ENCODE data around the gene MDP1.
A peak's percentile ranks its signal among the peaks of the same experiment; 100 is the strongest.

DNA sequence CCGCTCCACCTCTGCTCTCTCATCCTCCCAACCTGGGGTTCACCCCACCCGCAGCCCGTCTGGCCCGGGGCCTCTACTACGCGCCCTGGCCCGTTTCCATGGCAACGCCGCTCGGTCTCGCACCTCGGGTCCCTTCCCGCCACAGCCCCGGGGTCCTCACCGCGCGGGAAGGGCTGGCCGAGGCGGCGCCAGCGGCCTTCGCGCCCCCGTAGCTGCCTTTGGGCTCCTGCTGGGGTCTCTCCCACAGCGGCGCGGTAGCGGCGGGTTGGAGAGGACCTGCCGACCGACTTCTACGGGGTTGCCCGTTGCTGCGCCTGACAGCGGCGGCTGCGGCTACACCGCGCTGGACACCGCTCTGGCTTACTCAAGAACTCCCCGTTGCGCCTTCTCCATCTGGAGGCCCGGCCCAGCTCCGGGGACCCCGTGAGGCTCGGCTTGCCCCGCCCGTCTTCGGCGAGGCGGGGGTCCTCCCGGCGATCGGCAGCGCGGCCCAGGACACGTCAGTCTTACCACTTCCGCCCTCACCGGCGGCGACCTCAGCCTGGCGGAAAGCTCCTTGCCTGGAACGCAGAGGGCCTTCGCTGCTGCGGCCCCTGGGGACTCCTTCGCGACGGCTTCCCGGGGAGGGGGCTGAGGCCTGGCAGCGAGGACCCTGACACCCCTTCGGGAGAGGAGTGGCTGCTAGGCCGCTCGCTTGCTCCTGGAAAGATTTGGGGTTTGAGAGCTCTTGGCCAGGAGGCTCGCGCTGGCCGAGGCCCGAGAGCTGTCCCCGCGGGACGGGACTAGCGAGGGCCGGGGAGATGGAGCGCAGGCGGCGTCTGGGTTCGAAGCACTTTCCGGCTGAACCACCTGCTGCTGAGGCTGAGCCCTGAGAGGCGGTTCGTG lies 20.4 kb downstream of the MDP1 start, which contains the start of gene TM9SF1:
- TF ChIP-seq ELF4 (IDR thresholded peaks at IDR 0.05), result peak; percentile 95
- TF ChIP-seq NFRKB (IDR thresholded peaks at IDR 0.05), result no peak
- TF ChIP-seq L3MBTL2 (conservative IDR thresholded peaks at IDR 0.05), result peak; percentile 100
- TF ChIP-seq SUZ12 (IDR thresholded peaks at IDR 0.05), result no peak
- no peak for TF ChIP-seq ARNT (IDR thresholded peaks at IDR 0.05)
- TF ChIP-seq HDGF (IDR thresholded peaks at IDR 0.05; ENCODE audit: borderline replicate concordance), result no peak

Measured in HEK293T (cell line).